GM19239 (cell line): ENCODE results near the gene LINGO3.

Source experiments
- DNase-seq: peaks from one replicate; pipeline ENCODE4 v3.0.0; 2011; ENCODE audit warnings: low spot score; ENCODE audit not compliant: insufficient read length
- FAIRE-seq: peaks from 2 replicates; lab custom pipeline; 2011; peaks lifted over from hg19 to GRCh38; lab: Jason Lieb, UNC

The LINGO3 gene

DNA sequence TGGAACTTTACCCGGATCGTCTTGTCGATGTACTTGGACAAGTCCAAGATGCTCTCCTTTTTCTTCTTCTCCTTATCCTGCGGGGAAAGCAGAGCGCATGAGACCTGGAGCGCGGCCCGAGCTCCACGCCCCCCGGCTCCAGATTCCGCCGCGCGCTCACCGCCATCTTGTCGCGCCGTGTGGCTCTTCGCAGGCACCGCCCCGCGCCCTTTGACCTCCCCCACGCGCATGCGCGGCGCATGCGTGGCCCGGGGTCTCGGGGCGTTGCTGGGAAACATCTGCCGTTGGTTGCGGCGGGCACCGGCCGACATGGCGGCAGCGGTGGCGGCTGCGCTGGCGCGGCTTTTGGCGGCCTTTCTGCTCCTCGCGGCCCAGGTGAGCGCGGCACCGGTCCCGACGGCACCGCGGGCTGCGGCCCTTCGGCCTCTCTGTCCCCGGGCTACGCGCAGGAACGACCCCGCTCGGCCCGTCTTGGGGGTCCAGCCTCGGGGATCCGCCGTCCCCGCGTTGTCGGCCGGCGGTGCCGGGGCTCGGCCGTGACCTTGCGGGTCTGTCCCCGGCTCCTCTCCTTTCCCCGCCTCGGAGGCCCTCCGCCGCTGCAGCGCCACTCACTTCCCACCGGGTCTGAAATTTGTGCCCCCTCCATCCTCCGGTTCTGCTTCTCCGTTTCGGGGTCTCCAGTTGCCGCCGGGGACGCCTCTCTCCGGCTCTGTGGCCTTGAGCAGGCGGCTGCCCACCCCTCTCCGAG is 20.6 kb upstream of the LINGO3 start, which contains the start of the genes LSM7 and SPPL2B:
TSS of gene LSM7 (minus strand) at position 186 of the 748 bp plus-strand sequence. CDS start at position 166, 20 bp downstream.
TSS of gene SPPL2B (plus strand) at position 284 of the 748 bp plus-strand sequence. CDS start at position 310, 26 bp downstream.
- FAIRE-seq (peak; percentile 86), DNase-seq (peak; percentile 96)

DNA sequence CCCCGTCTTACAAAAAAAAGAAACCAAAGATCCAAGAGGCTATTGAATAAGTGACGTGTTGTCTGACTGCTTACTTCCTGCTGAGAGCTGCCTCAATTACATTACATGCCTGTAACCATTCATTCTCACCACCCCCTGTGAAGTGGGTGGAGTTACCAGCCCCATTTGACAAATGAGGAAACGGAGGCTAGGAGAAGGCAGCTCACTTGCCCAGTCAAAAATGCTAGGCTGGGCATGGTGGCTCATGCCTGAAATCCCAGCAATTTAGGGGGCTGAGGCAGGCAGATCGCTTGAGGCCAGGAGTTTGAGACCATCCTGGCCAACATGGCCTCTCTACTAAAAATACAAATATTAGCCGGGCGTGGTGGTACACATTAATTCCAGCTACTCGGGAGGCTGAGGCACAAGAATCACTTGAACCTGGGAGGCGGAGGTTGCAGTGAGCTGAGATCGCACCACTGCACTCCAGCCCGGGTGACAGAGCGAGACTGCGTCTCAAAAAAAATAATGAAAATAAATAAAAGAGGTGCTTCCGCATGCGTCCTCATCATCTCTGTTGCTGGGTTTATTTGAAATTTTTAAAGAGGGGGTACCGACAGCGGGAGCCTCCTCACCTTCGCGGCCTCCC is 19.9 kb upstream of the LINGO3 start:
- FAIRE-seq = peak; percentile 95

GRCh38 chr19:2326699-2327360 is 18.9 kb upstream of the LINGO3 start:
- FAIRE-seq = peak; percentile 40

More for the DNA sequence above, 19.9 kb upstream of the LINGO3 start:
- DNase-seq = peak; percentile 60

GRCh38 chr19:2325281-2326046 is 17.5 kb upstream of the LINGO3 start:
- DNase-seq = no peak
- FAIRE-seq = no peak

More at GRCh38 chr19:2326699-2327360, 18.9 kb upstream of the LINGO3 start:
- no peak for DNase-seq

DNA sequence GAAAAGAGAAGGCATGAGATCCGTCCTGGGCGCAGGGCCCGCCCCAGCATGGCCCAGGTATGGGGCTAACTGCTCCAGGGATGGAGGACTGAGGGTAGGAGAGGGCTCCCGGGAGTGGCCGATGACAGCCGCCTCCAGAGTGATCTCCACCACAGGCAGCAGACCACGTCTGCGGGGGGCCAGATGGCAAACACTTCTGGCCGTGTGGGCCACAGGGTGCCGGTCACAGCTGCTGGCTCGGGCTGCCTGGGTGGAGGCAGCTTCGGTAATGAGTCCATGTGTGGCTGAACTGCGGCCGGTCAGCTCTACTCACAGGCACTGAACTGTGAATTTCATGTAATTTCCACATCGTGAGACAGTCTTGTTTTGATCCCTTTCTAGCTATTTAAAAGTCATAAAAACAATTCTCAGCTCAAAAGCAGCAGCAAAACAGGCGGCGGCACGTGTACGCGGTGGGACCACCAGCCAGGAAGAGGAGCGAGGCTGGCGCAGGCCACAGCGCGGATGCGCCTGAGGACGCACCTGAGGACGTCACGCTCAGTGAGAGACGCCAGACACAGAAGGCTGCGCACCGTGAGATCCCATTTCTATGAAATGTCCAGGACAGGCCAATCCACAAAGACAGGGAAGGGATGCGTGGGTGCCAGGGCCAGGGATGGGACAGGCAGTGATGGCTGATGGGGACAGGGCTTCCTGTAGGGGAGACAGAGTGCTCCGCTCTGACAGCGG is 16.4 kb upstream of the LINGO3 start:
- DNase-seq (no peak), FAIRE-seq (no peak)

DNA sequence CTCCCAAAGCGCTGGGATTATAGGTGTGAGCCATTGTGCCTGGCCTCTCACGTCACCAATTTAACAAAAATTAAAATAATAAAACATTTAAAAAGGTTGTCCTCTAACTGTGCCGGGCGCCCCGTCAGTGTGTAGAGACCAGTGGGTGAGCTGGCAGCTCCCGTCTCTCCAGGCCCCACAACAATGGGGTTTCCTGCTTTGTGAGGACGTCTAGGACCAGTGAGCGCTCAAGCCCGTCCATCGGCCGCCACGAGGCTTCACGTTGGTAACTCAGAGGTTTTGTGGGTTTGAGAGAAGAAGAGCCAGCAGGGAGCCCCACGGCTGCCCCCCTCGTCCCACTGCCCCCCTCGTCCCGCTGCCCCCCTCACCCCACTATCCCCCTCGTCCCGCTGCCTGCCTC is 15.8 kb upstream of the LINGO3 start:
- DNase-seq (no peak), FAIRE-seq (no peak)

GRCh38 chr19:2321565-2322283 is 13.8 kb upstream of the LINGO3 start:
- DNase-seq (no peak), FAIRE-seq (no peak)

GRCh38 chr19:2320939-2321338 is 13.0 kb upstream of the LINGO3 start:
- FAIRE-seq (no peak), DNase-seq (no peak)

DNA sequence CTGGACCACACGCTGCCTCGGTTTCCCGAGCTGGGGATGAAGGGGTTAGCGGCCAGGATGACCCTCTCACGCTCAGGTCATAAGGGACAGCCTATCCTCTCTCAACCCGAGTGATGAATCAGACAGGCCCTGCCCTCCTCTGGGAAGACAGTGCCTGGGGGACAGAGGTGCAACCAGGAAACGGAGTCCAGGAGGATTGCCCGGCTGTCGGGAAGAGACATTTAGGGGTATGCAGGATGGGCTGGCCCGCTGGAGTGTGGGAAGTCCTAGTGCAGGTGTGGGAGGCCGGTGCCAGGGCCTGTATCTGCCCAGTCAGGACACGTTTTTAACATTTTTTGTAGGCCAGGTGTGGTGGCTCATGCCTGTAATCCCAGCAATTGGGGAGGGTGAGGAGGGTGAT is 12.1 kb upstream of the LINGO3 start:
- DNase-seq = no peak
- FAIRE-seq = no peak

DNA sequence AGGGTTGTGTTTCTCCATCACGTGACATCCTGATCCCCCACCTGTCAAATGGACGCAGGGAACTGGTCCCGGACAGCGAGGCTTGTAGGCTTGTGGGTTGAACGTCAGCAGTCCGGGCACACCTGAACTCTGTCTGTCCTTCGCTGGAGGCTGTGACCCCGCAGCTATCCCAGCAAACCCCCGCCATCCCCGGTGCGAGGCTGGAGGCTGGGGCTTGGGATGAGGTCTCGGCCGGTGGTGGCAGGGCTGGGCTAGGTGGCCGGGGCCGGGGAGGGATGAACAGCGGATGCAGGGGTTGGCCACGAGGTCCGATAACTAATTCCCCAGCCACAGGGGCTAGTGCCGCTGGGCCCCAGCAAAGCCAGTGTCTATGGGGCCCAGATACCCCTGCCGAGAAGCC is 11.6 kb upstream of the LINGO3 start:
- FAIRE-seq (no peak), DNase-seq (no peak)

DNA sequence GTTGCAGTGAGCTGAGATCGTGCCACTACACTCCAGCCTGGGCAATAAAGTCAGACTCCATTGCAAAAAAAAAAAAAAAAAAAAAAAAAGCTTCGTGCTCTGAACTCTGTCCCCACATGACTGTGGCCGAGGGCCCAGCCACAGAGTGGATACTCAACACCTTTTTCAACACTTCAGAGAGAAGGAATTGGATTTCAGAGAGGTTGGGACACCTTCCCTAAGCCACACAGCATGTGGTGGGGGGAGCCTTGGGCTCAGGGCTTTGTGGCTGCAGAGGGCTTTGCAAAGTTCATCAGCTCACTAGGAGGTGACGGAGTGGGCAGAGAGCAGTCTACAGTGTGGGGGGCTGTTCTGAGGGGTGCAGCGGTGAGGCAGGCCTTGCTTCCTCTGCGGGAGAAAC is 11.0 kb upstream of the LINGO3 start:
- FAIRE-seq = no peak
- DNase-seq = no peak

GRCh38 chr19:2317756-2318155 is 9.8 kb upstream of the LINGO3 start:
- no peak for DNase-seq
- FAIRE-seq = no peak

GRCh38 chr19:2317300-2317699 is 9.3 kb upstream of the LINGO3 start:
- no peak for DNase-seq
- no peak for FAIRE-seq

DNA sequence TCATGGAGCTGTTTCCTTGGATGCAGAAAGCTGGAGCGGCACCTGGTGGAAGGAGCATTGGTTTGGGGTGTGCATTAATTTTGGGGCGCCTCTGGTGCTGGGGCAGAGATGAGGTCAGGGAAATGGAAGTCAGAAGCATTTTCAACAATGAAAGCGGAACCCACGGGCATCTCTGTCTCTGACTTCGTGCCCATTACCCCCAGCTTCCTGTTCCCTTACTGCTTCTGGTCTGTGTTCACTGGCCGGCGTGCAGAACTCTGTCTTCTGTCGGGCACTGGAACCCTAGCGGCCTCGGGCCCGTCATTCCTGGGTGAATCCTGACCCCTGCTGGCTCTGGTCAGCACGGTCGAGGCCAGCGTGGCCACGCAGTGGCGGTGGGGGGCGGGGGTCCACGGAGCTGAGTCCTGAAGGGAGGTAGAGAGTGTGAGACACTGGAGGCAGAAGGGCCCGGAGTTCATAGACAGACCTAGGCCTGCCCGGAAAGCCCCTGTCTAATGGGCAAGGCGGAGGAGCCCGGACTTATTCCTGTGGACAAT is 7.9 kb upstream of the LINGO3 start:
- no peak for DNase-seq
- FAIRE-seq = peak; percentile 65

DNA sequence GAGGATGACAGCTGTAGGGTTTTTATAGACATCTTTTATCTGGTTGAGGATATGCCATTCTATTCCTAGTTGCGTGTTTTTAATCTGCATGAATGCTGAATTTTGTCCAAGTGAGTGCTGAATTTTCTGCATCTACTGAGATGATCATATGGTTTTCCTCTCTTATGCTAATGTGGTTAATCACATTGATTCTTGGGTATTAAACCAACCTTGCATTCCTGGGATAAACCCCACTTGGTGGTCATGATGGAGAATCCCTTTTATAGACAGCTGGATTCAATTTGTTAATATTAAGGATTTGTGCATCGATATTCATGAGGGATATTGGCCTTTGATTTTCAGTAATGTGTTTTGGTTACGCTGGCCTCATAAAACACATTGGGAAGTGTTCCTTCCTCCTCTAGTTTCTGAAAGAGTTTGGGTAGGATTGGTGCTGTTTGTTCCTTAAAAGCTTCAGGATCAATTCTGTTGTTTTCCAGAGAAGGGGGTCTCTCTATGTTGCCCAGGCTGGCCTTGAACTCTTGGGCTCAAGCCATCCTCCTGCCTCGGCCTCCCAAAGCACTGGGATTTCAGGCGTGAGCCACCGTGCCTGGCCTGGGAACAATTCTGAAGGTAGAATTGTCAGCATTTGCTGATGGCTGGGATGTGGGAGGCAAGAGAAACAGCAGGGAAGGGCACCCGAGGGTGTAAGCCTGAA is 7.3 kb upstream of the LINGO3 start:
- DNase-seq = no peak
- FAIRE-seq = no peak

DNA sequence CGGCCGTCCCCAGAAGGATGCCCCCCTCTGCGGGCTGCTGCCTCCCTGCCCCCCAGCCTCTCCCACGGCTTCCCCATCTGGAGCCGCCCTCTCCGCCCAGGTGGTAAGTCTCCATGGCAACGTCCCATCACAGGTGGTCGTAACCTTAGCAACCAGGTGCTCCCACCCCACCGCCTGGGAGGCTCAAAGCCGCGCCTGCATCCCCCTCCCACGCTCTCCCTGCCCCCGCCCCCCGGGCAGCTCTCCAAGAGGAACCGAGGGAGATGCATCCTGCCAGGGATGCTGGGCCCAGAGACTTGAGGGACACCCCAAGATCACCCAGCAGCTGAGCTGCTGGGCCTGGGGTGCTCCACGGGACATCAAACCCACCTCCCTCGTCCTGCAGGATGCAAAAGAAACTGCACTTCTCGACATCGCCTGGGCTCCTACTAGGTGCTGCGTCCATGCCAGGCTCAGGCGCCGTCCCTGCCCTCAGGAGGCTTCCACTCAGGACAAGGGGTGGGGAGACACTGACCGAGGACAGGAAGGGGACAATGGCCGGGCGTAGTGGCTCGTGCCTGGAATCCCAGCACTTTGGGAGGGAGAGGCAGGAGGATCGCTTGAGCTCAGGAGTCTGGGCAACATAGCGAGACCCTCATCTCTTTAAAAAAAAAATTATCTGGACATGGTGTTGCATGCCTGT is 5.0 kb upstream of the LINGO3 start:
- no peak for FAIRE-seq

GRCh38 chr19:2311093-2311492 is 3.1 kb upstream of the LINGO3 start:
- FAIRE-seq = no peak
- DNase-seq = no peak

More for the DNA sequence above, 5.0 kb upstream of the LINGO3 start:
- no peak for DNase-seq
